Gastrocnemius medialis (tissue), 4 donors: Measurements from ENCODE around the gene PTPRN2. TPM values are rescaled to one million over a fixed set of nuclear protein-coding genes. Genes with fewer than 3 reads are reported as not detected.
"Not testable (repeated sequence)": the region's sequence is repeated elsewhere in the genome, so short reads cannot be mapped to it uniquely, and the experiment has no call there.

Experiments
- ATAC-seq, 2 donors: fragments of 150-250 bp; one replicate each; pipeline ENCODE4 v1.9.1; 2016
- DNase-seq, 2 donors: peaks; one replicate each; pipeline ENCODE4 v3.0.0-alpha.2; 2019
- H3K27ac ChIP-seq, 4 donors: fragments of 200-600 bp; sonication (generic); 1 replicate in 1 of 4; 2 replicates in 3 of 4; pipeline ENCODE4 v1.5.1; 2016 to 2018; ENCODE audit warnings: mild to moderate bottlenecking in 2 of 4, moderate library complexity in 1 of 4
- H3K27me3 ChIP-seq, 3 donors: fragments of 200-600 bp; sonication (generic) in 2 of 3; 1 replicate in 1 of 3; 2 replicates in 2 of 3; pipeline versions ENCODE4 v1.5.1 to v1.6.0; 2016 to 2019; ENCODE audit warnings: mild to moderate bottlenecking in 1 of 3, moderate library complexity in 1 of 3
- H3K36me3 ChIP-seq, 2 donors: fragments of 200-600 bp; sonication (generic) in 1 of 2; one replicate each; pipeline ENCODE4 v1.5.1; 2017 to 2018
- H3K4me1 ChIP-seq, 2 donors: fragments of 200-600 bp; sonication (generic) in 1 of 2; one replicate each; pipeline ENCODE4 v1.5.1; 2016 to 2017; ENCODE audit warnings: mild to moderate bottlenecking in 2 of 2
- H3K4me3 ChIP-seq, 4 donors: fragments of 200-600 bp; sonication (generic) in 3 of 4; 1 replicate in 1 of 4; 2 replicates in 3 of 4; pipeline ENCODE4 v1.5.1; 2016 to 2019; ENCODE audit warnings: mild to moderate bottlenecking in 2 of 4
- H3K9me3 ChIP-seq, 3 donors: fragments of 200-600 bp; sonication (generic) in 2 of 3; 1 replicate in 1 of 3; 2 replicates in 2 of 3; pipeline ENCODE4 v1.5.1; 2016 to 2019
- CTCF ChIP-seq, 5 experiments: fragments of 450-650 bp in 3 of 5; fragments of 200-600 bp in 2 of 5; sonication (generic) in 2 of 5; IDR thresholded peaks in 4 of 5; conservative IDR thresholded peaks in 1 of 5; 1 replicate in 4 of 5; 2 replicates in 1 of 5; pipeline ENCODE4 v1.5.1; 2016 to 2019; ENCODE audit warnings: antibody characterized with exemption in 5 of 5, mild to moderate bottlenecking in 3 of 5, moderate library complexity in 3 of 5
- POLR2A ChIP-seq, 2 donors: fragments of 450-650 bp; IDR thresholded peaks; one replicate each; pipeline ENCODE4 v1.6.1; 2017; ENCODE audit warnings: antibody characterized with exemption in 2 of 2, mild to moderate bottlenecking in 2 of 2, moderate library complexity in 2 of 2
- in situ Hi-C, 4 donors: fragments of 200-750 bp; cut with MboI; loops; one replicate each; pipeline versions ENCODE4 v1.15.0 to v1.8.0; 2017; ENCODE audit warnings: low sequenced_read_pairs in 4 of 4
- intact Hi-C: fragments of 100-400 bp; cut with DNase I; formaldehyde crosslinking; loops from one replicate; pipeline ENCODE4 v1.15.1; 2023; ENCODE audit warnings: low total_unique reads
- total RNA-seq, 4 donors: library from RNA; depleted of rRNA; stranded (reverse); fragments of >200 nt; gene quantifications; one replicate each; pipeline versions ENCODE4 v1.1.0 to v1.2.3, GENCODE V29; 2016

PTPRN2 gene
- total RNA-seq, 4 donors from 2014 or later: 0.66 to 0.85 (median 0.81) TPM

- TF ChIP-seq CTCF (IDR thresholded peaks at IDR 0.05 in 4 of 5, conservative IDR thresholded peaks at IDR 0.05 in 1 of 5): no peak
- no peak for TF ChIP-seq POLR2A (IDR thresholded peaks at IDR 0.05)
- no peaks in the 10 kb centered on the region for H3K36me3 ChIP-seq
- H3K9me3 ChIP-seq: no peaks in the 10 kb centered on the region
- intact Hi-C loops: no loop called here
- no peak overlapping the region for H3K4me3 ChIP-seq
- in situ Hi-C loops: loop anchor here in 1 of 4 donors (25.0 kb wide), 1 partner anchor 97 kb away; no protein-coding TSS in a partner anchor
- H3K27me3 ChIP-seq: no peaks in the 10 kb centered on the region
- ATAC-seq (no peak), DNase-seq (no peak)
- H3K4me1 ChIP-seq: no peaks in the 10 kb centered on the region
- no peak overlapping the region for H3K27ac ChIP-seq
These were observed 78.7 kb downstream of the PTPRN2 start for GRCh38 chr7:158508802-158509385.

GRCh38 chr7:158508321-158508720 lies 79.3 kb downstream of the PTPRN2 start:
- H3K36me3 ChIP-seq, H3K4me3 ChIP-seq, ATAC-seq, DNase-seq, intact Hi-C loops, H3K4me1 ChIP-seq, H3K9me3 ChIP-seq, H3K27ac ChIP-seq, H3K27me3 ChIP-seq: not testable (repeated sequence)
- in situ Hi-C loops: loop anchor here in 1 of 4 donors (25.0 kb wide), 1 partner anchor 96 kb away; no protein-coding TSS in a partner anchor

- DNase-seq (no peak), ATAC-seq (no peak)
- in situ Hi-C loops: loop anchor here in 1 of 4 donors (25.0 kb wide), 1 partner anchor 96 kb away; no protein-coding TSS in a partner anchor
- peaks cover 0 to 3% (median 0%) of the 10 kb centered on the region in 3 donors for H3K27me3 ChIP-seq
- no peak overlapping the region for H3K27ac ChIP-seq
- TF ChIP-seq CTCF (IDR thresholded peaks at IDR 0.05 in 4 of 5, conservative IDR thresholded peaks at IDR 0.05 in 1 of 5): no peak
- TF ChIP-seq POLR2A (IDR thresholded peaks at IDR 0.05): no peak
- H3K4me3 ChIP-seq: no peak overlapping the region
- no peaks in the 10 kb centered on the region for H3K36me3 ChIP-seq
- no peaks in the 10 kb centered on the region for H3K4me1 ChIP-seq
- intact Hi-C loops: no loop called here
- no peaks in the 10 kb centered on the region for H3K9me3 ChIP-seq
These were observed 79.7 kb downstream of the PTPRN2 start for GRCh38 chr7:158507917-158508316.

DNA sequence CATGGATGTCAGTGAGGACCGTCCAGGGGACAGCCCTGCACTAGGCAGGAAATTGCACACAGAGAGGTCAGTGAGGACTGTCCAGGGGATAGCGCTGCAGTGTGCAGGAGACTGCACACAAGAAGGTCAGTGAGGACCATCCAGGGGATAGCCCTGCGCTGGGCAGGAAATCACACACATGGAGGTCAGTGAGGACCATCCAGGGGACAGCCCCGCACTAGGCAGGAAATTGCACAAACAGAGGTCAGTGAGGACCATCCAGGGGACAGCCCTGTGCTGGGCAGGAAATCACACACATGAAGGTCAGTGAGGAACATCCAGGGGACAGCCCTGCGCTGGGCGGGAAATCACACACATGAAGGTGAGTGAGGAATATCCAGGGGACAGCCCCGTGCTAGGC lies 80.4 kb downstream of the PTPRN2 start:
- DNase-seq, intact Hi-C loops, H3K9me3 ChIP-seq, H3K4me3 ChIP-seq, ATAC-seq, H3K36me3 ChIP-seq, H3K27me3 ChIP-seq, H3K27ac ChIP-seq, H3K4me1 ChIP-seq: not testable (repeated sequence)
- in situ Hi-C loops: loop anchor here in 1 of 4 donors (25.0 kb wide), 1 partner anchor 95 kb away; no protein-coding TSS in a partner anchor

DNA sequence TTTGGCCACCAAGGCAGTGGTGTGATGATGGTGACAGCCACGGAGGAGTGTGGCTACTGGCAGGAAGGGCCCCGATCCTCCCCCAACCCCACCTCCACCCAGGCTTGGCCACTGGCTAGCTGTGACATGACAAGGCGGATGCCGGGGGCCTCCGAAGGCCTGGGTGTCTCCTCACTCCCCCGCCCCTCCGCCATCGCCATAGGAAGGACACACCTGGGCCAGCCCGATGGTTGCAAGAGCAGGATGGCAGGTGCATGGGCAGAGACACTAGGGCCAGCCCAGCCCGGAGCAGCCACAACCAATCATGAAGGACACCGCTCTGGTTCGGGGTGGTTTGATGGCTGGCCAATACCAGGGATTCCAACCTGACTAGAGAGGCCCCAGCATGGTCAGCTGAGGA lies 81.0 kb downstream of the PTPRN2 start:
- H3K4me1 ChIP-seq: no peaks in the 10 kb centered on the region
- no peak overlapping the region for H3K27ac ChIP-seq
- DNase-seq (no peak), ATAC-seq (no peak)
- peaks cover 0 to 3% (median 0%) of the 10 kb centered on the region in 3 donors for H3K27me3 ChIP-seq
- in situ Hi-C loops: loop anchor here in 1 of 4 donors (25.0 kb wide), 1 partner anchor 94 kb away; no protein-coding TSS in a partner anchor
- no peak overlapping the region for H3K4me3 ChIP-seq
- no peaks in the 10 kb centered on the region for H3K36me3 ChIP-seq
- no peaks in the 10 kb centered on the region for H3K9me3 ChIP-seq
- intact Hi-C loops: no loop called here
- TF ChIP-seq CTCF (IDR thresholded peaks at IDR 0.05 in 4 of 5, conservative IDR thresholded peaks at IDR 0.05 in 1 of 5) (no peak), POLR2A (IDR thresholded peaks at IDR 0.05) (no peak)
